OCI-LY3 (cell line): Measurements from ENCODE around the gene CDV3.

Experiments used
- CTCF ChIP-seq: fragments of 200-600, 300-600 bp; sonication (generic); IDR thresholded peaks from 2 replicates; pipeline ENCODE4 v1.5.1; 2014; ENCODE audit warnings: antibody characterized with exemption, low read length, low read depth
- EZH2phosphoT487 ChIP-seq: fragments of 200-600 bp; shearing (Covaris generic); IDR thresholded peaks from 2 replicates; pipeline ENCODE4 v1.6.1; 2018; ENCODE audit warnings: antibody characterized with exemption, mixed run types, low read depth

- TF ChIP-seq CTCF (no peak), EZH2phosphoT487 (no peak)
Observed at GRCh38 chr3:133573629-133574194, at the start of gene CDV3.
